ENCODE results near the gene TMEM109.

TMEM109 gene

GRCh38 chr11:60952742-60953170 is 38.8 kb downstream of the TMEM109 start:
- TF ChIP-seq CTCF (IDR thresholded peaks at IDR 0.05; ENCODE audit: low read depth, low read length, missing control alignments), result no peak
- DNase-seq (ENCODE audit: low read depth), result no peak
- H3K4me3 ChIP-seq (ENCODE audit: low read depth, low read length), result peak overlapping the region; percentile 88

GRCh38 chr11:60953781-60954180 is 39.8 kb downstream of the TMEM109 start:
- no peak for DNase-seq (ENCODE audit: low read depth)

GRCh38 chr11:60954421-60954820 is 40.5 kb downstream of the TMEM109 start:
- no peak overlapping the region for H3K4me3 ChIP-seq (ENCODE audit: low read depth, low read length)
- no peak for DNase-seq (ENCODE audit: low read depth)
- no peak for TF ChIP-seq CTCF (IDR thresholded peaks at IDR 0.05; ENCODE audit: low read depth, low read length, missing control alignments)

More at GRCh38 chr11:60953781-60954180, 39.8 kb downstream of the TMEM109 start:
- no peak overlapping the region for H3K4me3 ChIP-seq (ENCODE audit: low read depth, low read length)
- TF ChIP-seq CTCF (IDR thresholded peaks at IDR 0.05; ENCODE audit: low read depth, low read length, missing control alignments), result no peak

- DNase-seq (ENCODE audit: low read depth), result no peak
- H3K4me3 ChIP-seq (ENCODE audit: low read depth, low read length), result no peak overlapping the region
- no peak for TF ChIP-seq CTCF (IDR thresholded peaks at IDR 0.05; ENCODE audit: low read depth, low read length, missing control alignments)
Measured at GRCh38 chr11:60955571-60955970, 41.6 kb downstream of the TMEM109 start.

GRCh38 chr11:60957188-60957587 is 43.2 kb downstream of the TMEM109 start:
- DNase-seq (ENCODE audit: low read depth), result no peak
- no peak for TF ChIP-seq CTCF (IDR thresholded peaks at IDR 0.05; ENCODE audit: low read depth, low read length, missing control alignments)

GRCh38 chr11:60959431-60959830 is 45.5 kb downstream of the TMEM109 start:
- DNase-seq (ENCODE audit: low read depth), result no peak
- H3K4me3 ChIP-seq (ENCODE audit: low read depth, low read length), result no peak overlapping the region
- no peak for TF ChIP-seq CTCF (IDR thresholded peaks at IDR 0.05; ENCODE audit: low read depth, low read length, missing control alignments)

More at GRCh38 chr11:60957188-60957587, 43.2 kb downstream of the TMEM109 start:
- H3K4me3 ChIP-seq (ENCODE audit: low read depth, low read length), result no peak overlapping the region

- DNase-seq (ENCODE audit: low read depth), result no peak
- no peak for TF ChIP-seq CTCF (IDR thresholded peaks at IDR 0.05; ENCODE audit: low read depth, low read length, missing control alignments)
- H3K4me3 ChIP-seq (ENCODE audit: low read depth, low read length), result no peak overlapping the region
Measured at GRCh38 chr11:60960405-60960804, 46.4 kb downstream of the TMEM109 start.
